Activated T-cell treated with anti-CD3 and anti-CD28 coated beads, Interleukin-2, amount 50 U/mL, for 1 hour (primary cell): Measurements from ENCODE around the gene RIMS3.
"Not testable (repeated sequence)": the region's sequence is repeated elsewhere in the genome, so short reads cannot be mapped to it uniquely, and the experiment has no call there.

Source experiments
- DNase-seq: peaks from one replicate; pipeline ENCODE4 v3.0.0-alpha.2; 2020

RIMS3 gene

DNA sequence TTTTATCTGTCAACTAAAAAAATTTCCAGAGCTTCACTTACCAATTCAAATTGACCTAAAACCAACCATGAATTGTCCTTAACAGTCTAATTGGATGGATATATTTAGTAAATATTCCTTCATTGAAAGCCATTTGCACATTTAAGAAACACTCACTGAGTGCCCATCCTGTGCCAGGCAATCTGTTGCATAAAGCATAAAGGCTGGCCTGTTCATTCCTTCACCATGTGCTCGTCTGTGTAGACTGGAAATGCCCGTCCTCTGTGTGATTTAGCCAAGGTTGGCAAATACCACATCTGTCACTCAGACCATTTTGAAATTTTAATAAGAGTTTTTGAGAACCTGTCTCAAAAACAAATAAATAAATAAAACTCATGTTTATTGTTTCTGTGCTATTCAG lies 76.9 kb downstream of the RIMS3 start:
- no peak for DNase-seq

DNA sequence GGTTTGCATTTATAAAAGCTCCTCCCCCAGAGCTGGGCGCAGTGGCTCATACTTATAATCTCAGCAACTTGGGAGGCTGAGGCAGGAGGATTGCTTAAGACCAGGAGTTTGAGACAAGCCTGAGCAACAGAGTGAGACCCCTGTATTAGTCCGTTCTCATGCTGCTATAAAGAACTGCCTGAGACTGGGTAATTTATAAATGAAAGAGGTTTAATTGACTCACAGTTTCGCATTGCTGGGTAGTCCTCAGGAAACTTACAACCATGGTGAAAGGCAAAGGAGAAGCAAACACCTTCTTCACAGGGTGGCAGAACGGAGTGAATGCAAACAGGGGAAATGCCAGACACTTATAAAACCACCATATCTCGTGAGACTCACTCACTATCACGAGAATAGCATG lies 81.5 kb downstream of the RIMS3 start:
- DNase-seq = no peak

DNA sequence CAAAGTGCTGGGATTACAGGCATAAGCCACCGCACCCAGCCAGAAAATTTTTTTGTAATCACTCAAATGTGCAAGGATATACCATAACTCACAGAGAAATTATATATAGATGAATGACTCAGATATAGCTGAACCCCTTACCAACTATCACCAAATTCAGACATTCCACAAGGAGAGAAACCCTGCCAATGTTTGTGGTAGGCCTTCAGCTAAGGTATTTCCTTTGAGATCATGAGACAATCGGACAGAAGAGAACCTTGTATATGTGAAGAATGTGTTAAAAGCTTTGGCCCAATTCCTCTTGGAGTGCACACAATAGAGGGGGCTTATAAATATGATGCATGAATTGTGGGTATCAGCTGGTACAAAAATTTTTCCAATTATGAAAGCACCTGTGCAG lies 83.4 kb downstream of the RIMS3 start:
- no peak for DNase-seq

DNA sequence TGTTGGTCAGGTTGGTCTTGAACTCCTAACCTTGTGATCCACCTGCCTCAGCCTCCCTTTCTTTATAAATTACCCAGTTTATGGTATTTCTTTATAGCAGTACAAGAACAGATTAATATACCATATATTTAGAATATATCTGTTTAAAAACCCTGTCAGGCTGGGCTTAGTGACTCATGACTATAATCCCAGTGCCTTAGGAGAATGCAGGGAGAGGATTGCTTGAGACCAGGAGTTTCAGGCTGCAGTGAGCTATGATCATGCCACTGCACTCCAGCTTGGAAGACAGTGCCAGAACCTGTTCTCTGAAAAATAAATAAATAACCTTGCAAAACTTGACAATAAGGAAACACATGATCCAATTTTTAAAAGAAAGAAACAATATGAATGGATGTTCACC lies 90.1 kb downstream of the RIMS3 start:
- no peak for DNase-seq

DNA sequence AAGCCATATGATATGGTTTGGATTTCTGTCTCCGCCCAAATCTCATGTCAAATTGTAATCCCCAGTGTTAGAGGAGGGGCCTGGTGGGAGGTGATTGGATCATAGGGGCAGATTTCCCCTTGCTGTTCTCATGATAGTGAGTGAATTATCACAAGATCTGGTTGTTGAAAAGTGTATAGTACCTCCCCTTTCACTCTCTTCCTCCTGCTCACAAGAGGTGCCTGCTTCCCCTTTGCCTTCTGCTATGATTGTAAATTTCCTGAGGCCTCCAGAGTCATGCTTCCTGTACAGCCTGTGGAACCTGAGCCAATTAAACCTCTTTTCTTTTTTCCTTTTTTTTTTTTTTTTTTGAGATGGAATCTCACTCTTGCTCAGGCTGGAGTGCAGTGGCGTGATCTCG lies 90.7 kb downstream of the RIMS3 start:
- not testable (repeated sequence) for DNase-seq
